HepG2 (cell line): ENCODE data around the gene ZNF385B. TPM values are rescaled to one million over a fixed set of nuclear protein-coding genes. Genes with fewer than 3 reads are reported as not detected.

Source experiments
- ARID2 ChIP-seq: sonication (generic); formaldehyde crosslinking; IDR thresholded peaks from 2 replicates; pipeline ENCODE4 v1.8.1; 2022; ENCODE audit warnings: mild to moderate bottlenecking, missing genetic modification reagents, borderline replicate concordance
- CBX5 ChIP-seq: sonication (generic); formaldehyde crosslinking; IDR thresholded peaks from 2 replicates; pipeline ENCODE4 v1.4.0; 2020; ENCODE audit warnings: missing genetic modification reagents, borderline replicate concordance
- EZH2 ChIP-seq: conservative IDR thresholded peaks from 2 replicates; pipeline ENCODE4 v1.6.1; 2012; ENCODE audit warnings: mild to moderate bottlenecking, low read depth, low read length, moderate library complexity
- GLI4 ChIP-seq: sonication (generic); formaldehyde crosslinking; IDR thresholded peaks from 2 replicates; pipeline ENCODE4 v1.5.1; 2020; ENCODE audit warnings: missing genetic modification reagents, mild to moderate bottlenecking, moderate library complexity, borderline replicate concordance
- JUNB ChIP-seq: sonication (generic); formaldehyde crosslinking; IDR thresholded peaks from 2 replicates; pipeline ENCODE4 v1.8.0; 2022; ENCODE audit warnings: missing genetic modification reagents, mild to moderate bottlenecking, borderline replicate concordance
- NFKBIZ ChIP-seq: IDR thresholded peaks from 2 replicates; pipeline ENCODE4 v1.6.1; 2018; ENCODE audit warnings: missing genetic modification reagents, missing compliant biosample characterization
- RORA ChIP-seq: sonication (generic); formaldehyde crosslinking; IDR thresholded peaks from 2 replicates; pipeline ENCODE4 v1.5.0; 2020; ENCODE audit warnings: mild to moderate bottlenecking, missing genetic modification reagents, moderate library complexity
- SAP130 ChIP-seq: IDR thresholded peaks from 2 replicates; pipeline ENCODE4 v1.6.1; 2016; ENCODE audit warnings: low read depth
- SMAD3 ChIP-seq: sonication (generic); formaldehyde crosslinking; IDR thresholded peaks from 2 replicates; pipeline ENCODE4 v1.4.0; 2020; ENCODE audit warnings: missing genetic modification reagents
- TBX2 ChIP-seq: sonication (generic); formaldehyde crosslinking; IDR thresholded peaks from 2 replicates; pipeline ENCODE4 v1.5.0; 2020; ENCODE audit warnings: missing genetic modification reagents, mild to moderate bottlenecking, borderline replicate concordance
- ZFP1 ChIP-seq: IDR thresholded peaks from 2 replicates; pipeline ENCODE4 v1.6.1; 2016
- ZNF235 ChIP-seq: sonication (generic); formaldehyde crosslinking; IDR thresholded peaks from 2 replicates; pipeline ENCODE4 v1.8.1; 2023; ENCODE audit warnings: mild to moderate bottlenecking, missing genetic modification reagents, borderline replicate concordance
- polyA plus RNA-seq, 8 experiments: library from polyadenylated mRNA; depleted of rRNA in 3 of 8; stranded (reverse) in 7 of 8; unstranded in 1 of 8; fragments of >200 nt; fragmentation: Illumina TruSeq in 4 of 8; extraction: Trizol in 4 of 8; gene quantifications; 2 replicates each; pipeline versions ENCODE4 v1.2.1 to v1.2.3, GENCODE V29; 2011 to 2016; ENCODE audit warnings: low read depth in 4 of 8, missing spikeins in 1 of 8, mixed read lengths in 1 of 8; ENCODE audit not compliant: insufficient read depth in 1 of 8
- total RNA-seq, 5 experiments: library from RNA; depleted of rRNA; stranded (reverse); fragments of >200 nt; fragmentation: Illumina TruSeq; extraction: Trizol; gene quantifications; 2 replicates each; pipeline ENCODE4 v1.2.3, GENCODE V29; 2016; ENCODE audit warnings: low read depth in 1 of 5
- TF ChIP-seq, protein P1 (sequence below): sonication (generic); formaldehyde crosslinking; IDR thresholded peaks from 2 replicates; pipeline ENCODE4 v1.4.0; 2020; ENCODE audit warnings: mild to moderate bottlenecking, missing genetic modification reagents, borderline replicate concordance
- TF ChIP-seq, protein P2 (sequence below): sonication (generic); formaldehyde crosslinking; IDR thresholded peaks from 2 replicates; pipeline ENCODE4 v1.4.0; 2020; ENCODE audit warnings: missing genetic modification reagents
- TF ChIP-seq, protein P3 (sequence below): sonication (generic); formaldehyde crosslinking; IDR thresholded peaks from 2 replicates; pipeline ENCODE4 v1.5.1; 2020; ENCODE audit warnings: mild to moderate bottlenecking, missing genetic modification reagents

ZNF385B gene
- total and polyA plus RNA-seq, 2 of the 13 experiments (the other 11 are each of a cell fraction or from before 2014, with no cell fraction given): 3.3 to 6.7 TPM

DNA sequence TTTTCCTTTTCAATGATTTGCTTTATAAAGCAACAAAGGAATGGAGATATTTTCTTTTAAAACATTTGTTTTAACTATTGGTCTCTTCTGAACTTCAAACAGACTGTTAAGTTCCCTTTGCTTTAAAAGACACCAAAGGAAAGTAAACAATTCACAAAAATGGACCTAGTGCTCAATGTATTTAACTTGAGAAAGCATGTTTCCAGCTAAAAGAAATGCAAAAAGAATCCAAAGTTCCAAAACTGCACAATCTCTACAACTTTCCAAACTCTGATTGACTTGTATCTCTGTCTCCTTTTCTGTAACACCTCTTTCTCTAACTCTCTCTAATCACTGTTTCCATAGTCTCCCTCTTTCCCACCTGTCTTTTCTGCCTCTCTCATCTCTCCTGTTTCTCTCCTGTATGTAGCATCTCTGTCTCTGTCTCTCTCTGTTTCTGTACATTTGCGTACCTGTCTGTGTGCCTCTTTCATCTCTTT is 301.1 kb downstream of the ZNF385B start (continued):
- TF ChIP-seq GLI4 (CRISPR knock-in tag) (no peak), JUNB (CRISPR knock-in tag) (no peak), ARID2 (CRISPR knock-in tag) (no peak), NFKBIZ (CRISPR knock-in tag) (no peak), ZFP1 (CRISPR knock-in tag) (no peak), CBX5 (no peak), SMAD3 (CRISPR knock-in tag) (no peak), SAP130 (CRISPR knock-in tag) (peak; percentile 29; the same call in 1 of the 2 replicates), TBX2 (CRISPR knock-in tag) (0 out of 2 replicates have a peak, but pooled peaks have one; percentile 34), ZNF235 (CRISPR knock-in tag) (no peak), EZH2 (no peak), RORA (CRISPR knock-in tag) (no peak)
- TF ChIP-seq, protein P1, sequence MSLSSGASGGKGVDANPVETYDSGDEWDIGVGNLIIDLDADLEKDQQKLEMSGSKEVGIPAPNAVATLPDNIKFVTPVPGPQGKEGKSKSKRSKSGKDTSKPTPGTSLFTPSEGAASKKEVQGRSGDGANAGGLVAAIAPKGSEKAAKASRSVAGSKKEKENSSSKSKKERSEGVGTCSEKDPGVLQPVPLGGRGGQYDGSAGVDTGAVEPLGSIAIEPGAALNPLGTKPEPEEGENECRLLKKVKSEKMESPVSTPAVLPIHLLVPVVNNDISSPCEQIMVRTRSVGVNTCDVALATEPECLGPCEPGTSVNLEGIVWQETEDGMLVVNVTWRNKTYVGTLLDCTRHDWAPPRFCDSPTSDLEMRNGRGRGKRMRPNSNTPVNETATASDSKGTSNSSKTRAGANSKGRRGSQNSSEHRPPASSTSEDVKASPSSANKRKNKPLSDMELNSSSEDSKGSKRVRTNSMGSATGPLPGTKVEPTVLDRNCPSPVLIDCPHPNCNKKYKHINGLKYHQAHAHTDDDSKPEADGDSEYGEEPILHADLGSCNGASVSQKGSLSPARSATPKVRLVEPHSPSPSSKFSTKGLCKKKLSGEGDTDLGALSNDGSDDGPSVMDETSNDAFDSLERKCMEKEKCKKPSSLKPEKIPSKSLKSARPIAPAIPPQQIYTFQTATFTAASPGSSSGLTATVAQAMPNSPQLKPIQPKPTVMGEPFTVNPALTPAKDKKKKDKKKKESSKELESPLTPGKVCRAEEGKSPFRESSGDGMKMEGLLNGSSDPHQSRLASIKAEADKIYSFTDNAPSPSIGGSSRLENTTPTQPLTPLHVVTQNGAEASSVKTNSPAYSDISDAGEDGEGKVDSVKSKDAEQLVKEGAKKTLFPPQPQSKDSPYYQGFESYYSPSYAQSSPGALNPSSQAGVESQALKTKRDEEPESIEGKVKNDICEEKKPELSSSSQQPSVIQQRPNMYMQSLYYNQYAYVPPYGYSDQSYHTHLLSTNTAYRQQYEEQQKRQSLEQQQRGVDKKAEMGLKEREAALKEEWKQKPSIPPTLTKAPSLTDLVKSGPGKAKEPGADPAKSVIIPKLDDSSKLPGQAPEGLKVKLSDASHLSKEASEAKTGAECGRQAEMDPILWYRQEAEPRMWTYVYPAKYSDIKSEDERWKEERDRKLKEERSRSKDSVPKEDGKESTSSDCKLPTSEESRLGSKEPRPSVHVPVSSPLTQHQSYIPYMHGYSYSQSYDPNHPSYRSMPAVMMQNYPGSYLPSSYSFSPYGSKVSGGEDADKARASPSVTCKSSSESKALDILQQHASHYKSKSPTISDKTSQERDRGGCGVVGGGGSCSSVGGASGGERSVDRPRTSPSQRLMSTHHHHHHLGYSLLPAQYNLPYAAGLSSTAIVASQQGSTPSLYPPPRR: no peak
- TF ChIP-seq, protein P2, sequence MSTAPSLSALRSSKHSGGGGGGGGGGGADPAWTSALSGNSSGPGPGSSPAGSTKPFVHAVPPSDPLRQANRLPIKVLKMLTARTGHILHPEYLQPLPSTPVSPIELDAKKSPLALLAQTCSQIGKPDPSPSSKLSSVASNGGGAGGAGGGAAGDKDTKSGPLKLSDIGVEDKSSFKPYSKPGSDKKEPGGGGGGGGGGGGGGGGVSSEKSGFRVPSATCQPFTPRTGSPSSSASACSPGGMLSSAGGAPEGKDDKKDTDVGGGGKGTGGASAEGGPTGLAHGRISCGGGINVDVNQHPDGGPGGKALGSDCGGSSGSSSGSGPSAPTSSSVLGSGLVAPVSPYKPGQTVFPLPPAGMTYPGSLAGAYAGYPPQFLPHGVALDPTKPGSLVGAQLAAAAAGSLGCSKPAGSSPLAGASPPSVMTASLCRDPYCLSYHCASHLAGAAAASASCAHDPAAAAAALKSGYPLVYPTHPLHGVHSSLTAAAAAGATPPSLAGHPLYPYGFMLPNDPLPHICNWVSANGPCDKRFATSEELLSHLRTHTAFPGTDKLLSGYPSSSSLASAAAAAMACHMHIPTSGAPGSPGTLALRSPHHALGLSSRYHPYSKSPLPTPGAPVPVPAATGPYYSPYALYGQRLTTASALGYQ (CRISPR knock-in tag): peak; percentile 40; the same call in 1 of the 2 replicates
- TF ChIP-seq, protein P3, sequence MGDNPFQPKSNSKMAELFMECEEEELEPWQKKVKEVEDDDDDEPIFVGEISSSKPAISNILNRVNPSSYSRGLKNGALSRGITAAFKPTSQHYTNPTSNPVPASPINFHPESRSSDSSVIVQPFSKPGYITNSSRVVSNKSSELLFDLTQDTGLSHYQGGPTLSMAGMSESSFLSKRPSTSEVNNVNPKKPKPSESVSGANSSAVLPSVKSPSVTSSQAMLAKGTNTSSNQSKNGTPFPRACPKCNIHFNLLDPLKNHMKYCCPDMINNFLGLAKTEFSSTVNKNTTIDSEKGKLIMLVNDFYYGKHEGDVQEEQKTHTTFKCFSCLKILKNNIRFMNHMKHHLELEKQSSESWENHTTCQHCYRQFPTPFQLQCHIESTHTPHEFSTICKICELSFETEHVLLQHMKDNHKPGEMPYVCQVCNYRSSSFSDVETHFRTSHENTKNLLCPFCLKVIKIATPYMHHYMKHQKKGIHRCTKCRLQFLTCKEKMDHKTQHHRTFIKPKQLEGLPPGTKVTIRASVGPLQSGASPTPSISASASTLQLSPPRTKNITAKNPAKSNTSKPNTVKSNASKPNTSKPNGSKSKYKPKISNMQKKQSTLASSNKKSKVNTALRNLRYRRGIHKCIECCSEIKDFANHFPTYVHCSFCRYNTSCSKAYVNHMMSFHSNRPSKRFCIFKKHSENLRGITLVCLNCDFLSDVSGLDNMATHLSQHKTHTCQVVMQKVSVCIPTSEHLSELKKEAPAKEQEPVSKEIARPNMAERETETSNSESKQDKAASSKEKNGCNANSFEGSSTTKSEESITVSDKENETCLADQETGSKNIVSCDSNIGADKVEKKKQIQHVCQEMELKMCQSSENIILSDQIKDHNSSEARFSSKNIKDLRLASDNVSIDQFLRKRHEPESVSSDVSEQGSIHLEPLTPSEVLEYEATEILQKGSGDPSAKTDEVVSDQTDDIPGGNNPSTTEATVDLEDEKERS (CRISPR knock-in tag): no peak
